Fibroblast of skin of left biceps (primary cell): Measurements from ENCODE around the gene KCNK10.

ENCODE experiments used
- DNase-seq, 2 experiments: peaks; one replicate each; pipeline ENCODE4 v3.0.0-alpha.2; 2013; ENCODE audit warnings: low read depth in 2 of 2

KCNK10 gene, protein sequence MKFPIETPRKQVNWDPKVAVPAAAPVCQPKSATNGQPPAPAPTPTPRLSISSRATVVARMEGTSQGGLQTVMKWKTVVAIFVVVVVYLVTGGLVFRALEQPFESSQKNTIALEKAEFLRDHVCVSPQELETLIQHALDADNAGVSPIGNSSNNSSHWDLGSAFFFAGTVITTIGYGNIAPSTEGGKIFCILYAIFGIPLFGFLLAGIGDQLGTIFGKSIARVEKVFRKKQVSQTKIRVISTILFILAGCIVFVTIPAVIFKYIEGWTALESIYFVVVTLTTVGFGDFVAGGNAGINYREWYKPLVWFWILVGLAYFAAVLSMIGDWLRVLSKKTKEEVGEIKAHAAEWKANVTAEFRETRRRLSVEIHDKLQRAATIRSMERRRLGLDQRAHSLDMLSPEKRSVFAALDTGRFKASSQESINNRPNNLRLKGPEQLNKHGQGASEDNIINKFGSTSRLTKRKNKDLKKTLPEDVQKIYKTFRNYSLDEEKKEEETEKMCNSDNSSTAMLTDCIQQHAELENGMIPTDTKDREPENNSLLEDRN

DNA sequence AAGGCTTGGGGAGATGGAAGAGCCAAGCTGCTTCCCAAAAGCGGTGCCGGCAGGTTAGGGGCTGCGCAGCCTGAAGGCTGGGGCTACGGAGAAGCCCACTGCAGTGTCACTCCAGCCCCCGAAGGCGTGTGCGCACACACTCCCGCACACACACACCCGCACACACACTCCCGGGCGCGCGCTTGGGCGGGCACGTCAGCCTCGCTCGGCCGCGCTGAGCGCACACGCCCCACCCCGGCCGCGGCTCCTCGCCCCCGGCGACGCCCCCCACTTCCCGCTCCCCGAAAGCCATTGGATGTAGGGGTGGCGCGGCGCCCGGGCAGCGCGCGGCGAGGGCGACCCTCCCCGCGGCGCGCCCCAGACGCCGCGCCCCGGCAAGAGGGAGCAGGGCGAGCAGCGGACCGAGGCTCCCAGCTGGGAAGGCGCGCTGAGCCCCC is at the start of gene KCNK10:
TSS of gene KCNK10 (minus strand) at position 184 of the 437 bp plus-strand sequence. CDS start 471 bp downstream, outside the sequence.
- no peak for DNase-seq

DNA sequence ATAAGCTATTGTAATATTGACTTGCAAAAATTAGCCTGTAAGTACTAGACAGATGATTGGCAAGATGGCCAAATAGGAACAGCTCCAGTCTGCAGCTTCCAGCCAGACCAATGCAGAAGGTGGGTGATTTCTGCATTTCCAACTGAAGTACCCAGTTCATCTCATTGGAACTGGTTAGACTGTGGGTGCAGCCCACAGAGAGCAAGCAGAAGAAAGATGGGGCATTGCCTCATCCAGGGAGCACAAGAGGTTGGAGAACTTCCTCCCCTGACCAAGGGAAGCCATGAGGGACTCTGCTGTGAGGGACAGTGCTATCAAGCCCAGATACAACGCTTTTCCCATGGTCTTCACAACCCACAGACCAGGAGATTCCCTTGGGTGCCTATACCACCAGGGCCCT is 46.4 kb upstream of the KCNK10 start:
- DNase-seq: no peak

DNA sequence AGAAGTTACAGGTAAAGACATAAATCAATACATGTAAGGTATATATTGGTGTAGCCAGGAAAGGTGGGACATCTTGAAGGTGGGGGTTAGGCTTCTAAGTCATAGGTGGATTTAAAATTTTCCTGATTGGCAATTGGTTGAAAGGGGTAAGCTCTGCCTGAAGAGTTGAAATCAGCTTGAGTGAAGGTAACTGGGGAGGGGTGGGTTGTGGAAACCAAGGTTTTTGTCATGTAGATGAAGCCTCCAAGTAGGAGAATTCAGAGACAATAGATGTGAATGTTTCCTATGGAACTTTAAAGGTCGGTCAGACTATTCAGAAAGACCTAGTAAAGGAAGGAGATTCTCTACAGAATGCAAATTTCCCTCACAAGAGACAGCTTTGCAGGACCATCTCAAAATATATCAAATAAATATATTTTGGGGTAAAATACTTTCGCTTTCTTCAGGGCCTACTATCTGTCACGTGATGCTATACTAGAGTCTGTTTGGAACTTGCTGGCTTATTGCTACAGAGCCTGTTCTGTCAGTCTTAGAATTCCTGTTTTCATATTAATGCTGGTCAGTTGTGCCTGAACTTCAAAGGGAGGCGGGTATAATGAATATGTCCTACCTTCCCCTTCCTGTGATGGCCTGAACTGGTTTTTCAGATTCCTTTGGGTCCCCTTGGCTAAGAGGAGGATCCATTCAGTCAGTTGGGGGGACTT is 41.8 kb upstream of the KCNK10 start:
- DNase-seq: no peak

- no peak for DNase-seq
These were observed 40.6 kb upstream of the KCNK10 start for GRCh38 chr14:88363644-88364043.

DNA sequence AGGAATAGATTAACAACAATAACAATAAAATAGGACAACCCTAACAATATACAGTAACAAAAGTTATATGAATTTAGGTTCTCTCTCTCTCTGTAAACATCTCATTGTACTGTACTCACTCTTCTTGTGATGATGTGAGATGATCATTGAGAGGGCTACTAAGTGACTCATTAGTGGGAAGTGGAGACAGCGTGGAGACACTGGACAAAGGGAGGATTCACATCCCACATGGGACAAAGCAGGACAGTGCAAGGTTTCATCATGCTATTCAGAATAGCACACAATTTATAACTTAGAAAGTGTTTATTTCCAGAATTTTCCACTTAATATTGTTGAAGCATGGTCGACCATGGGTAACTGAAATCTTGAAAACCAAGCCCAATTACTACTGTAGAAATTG is 36.4 kb upstream of the KCNK10 start:
- no peak for DNase-seq

DNA sequence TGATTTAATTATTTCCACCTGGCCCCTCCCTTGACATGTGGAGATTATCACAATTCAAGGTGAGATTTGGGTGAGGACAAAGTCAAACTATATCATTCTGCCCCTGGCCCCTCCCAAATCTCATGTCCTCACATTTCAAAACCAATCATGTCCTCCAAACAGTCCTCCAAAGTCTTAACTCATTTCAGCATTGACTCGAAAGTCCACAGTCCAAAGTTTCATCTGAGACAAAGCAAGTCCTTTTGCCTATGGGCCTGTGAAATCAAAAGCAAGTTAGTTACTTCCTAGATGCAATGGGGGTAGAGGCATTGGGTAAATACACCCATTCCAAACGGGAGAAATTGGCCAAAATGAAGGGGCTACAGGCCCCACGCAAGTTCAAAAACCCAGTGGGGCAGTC is 31.3 kb upstream of the KCNK10 start:
- DNase-seq: no peak

DNA sequence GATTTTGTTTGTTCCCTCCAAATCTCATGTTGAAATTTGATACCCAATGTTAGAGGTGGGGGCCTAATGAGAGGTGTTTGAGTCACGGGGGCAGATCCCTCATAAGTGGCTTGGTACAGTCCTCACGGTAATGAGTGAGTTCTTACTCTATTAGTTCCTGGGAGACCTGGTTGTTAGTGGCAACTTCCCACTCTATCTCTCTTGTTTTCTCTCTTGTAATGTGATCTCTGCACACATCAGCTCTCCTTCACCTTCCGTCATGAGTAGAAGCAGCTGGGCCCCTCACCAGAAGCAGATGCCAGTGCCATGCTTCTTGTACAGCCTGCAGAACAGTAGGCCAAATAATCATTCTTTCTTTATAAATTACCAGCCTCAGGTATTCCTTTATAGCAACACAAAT is 29.6 kb upstream of the KCNK10 start:
- no peak for DNase-seq

GRCh38 chr14:88351966-88352691 is 29.1 kb upstream of the KCNK10 start:
- DNase-seq: no peak

DNA sequence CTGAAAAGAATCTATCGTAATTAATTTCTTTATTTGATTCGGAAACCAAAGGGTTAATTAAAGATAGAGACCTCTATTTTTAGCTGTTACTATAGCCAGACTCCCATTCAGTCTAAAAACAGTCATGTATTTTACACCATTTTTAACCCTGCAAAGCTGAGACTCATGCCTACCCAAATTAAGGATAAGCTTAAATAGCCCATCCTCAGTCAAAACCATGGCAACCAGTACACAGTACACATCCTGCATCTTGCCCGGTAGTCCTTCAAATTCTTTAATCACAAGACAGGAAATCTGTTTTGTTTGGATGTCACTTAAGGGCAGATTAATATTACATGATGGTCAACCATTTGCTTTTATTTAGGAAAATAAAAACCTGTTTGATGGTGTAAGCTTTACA is 25.5 kb upstream of the KCNK10 start:
- no peak for DNase-seq

- DNase-seq: no peak
These were observed 23.1 kb upstream of the KCNK10 start for GRCh38 chr14:88346048-88346639.

GRCh38 chr14:88342980-88343379 is 19.9 kb upstream of the KCNK10 start:
- DNase-seq: no peak

DNA sequence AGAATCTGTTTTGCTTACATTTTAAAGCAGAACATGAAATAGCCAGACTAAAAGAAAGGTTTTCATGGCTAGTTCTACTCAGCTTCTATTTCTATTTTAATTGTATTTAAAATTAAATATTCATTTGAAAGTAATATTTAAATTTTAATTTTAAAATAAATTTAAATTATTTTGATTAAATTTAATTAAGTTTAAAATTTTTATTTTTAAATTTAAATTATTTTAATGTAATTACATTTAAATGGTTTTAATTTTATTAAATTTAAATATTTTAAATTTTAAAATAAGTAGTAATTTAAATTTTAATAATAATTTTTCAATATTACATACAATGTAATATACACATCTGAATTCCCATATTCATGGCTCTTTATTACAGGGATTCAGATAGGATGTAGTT is 17.3 kb upstream of the KCNK10 start:
- DNase-seq: no peak

- DNase-seq: no peak
These were observed 10.0 kb upstream of the KCNK10 start for GRCh38 chr14:88333036-88333435.

- DNase-seq: no peak
These were observed 4.4 kb upstream of the KCNK10 start for GRCh38 chr14:88327497-88327896.

- DNase-seq: no peak
These were observed 3.5 kb upstream of the KCNK10 start for GRCh38 chr14:88326352-88327103.

DNA sequence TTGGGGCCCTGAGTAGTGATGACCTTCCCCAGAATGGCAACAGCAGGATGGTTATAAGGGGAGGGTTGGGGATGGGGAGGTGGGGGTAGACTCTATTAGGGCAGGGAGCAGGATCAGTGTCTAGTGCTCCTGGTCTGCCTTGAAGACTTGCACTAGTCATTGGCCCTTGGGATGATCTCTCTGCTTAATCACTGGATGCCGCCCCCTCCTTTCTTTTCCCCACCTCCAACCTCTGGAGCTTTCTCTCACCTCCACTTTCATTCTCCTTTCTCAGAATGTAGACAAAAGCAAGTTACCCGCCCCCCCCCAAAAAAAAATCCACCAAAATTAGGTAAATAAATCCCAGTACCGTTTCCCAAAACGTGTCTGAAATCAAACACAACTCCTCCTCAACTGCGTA is 2.8 kb upstream of the KCNK10 start:
- no peak for DNase-seq

DNA sequence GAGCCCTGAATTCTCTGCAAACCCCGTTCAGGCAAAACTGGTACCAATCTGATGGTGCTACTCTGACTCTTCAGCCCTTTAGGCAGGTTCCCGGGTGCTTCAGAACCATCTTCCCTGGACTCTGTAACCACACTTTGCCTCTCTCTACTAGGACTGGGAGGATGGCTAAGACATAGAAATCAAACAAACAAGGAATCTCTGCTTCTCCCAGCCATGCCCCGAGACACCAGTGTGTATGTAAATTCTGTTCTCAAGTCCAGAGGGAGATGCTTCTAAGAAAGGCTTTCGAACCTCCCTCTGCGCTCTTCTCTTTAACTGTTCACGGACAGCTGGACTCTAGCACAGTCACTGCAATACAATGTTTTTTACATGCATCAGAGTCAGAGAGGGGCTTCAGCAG is 1.9 kb upstream of the KCNK10 start:
- no peak for DNase-seq

DNA sequence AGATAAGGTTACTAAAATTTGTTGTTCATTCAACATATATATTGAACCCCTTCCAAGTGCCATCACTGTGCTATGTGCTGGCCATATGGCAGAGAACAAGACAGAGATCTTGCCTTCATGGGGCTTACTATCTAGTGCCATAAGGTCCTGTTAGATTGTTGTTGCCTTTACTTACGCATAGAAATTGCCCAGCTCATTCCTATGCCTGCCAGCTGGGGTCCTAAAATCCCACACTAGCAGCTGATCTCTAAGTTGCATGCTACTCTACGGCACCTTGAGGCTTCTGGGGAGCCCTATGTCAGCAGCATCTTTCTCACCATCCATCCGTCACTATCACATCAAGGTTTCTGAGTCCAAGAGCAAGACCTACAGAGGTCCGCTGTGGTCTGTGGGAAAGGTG is 1.4 kb upstream of the KCNK10 start:
- no peak for DNase-seq

GRCh38 chr14:88323523-88324199 is 592 bp upstream of the KCNK10 start:
- DNase-seq: no peak

- DNase-seq: no peak
These were observed 474 bp downstream of the KCNK10 start for GRCh38 chr14:88322504-88323085.
